Fibroblast of gingiva (primary cell): ENCODE measurements around the gene INSC.

ENCODE experiments used
- DNase-seq: peaks from one replicate; pipeline ENCODE4 v3.0.0-alpha.2; 2011; ENCODE audit warnings: low read depth

The INSC gene

GRCh38 chr11:15185021-15185420, 70.3 kb downstream of the INSC start:
- no peak for DNase-seq

GRCh38 chr11:15186146-15186545, 71.4 kb downstream of the INSC start:
- DNase-seq: no peak

GRCh38 chr11:15189189-15189588, 74.5 kb downstream of the INSC start:
- DNase-seq: no peak

- peak; percentile 48 for DNase-seq
Observed at GRCh38 chr11:15189641-15190365, 75.1 kb downstream of the INSC start.

- no peak for DNase-seq
Observed at GRCh38 chr11:15190611-15191010, 75.9 kb downstream of the INSC start.

- no peak for DNase-seq
Observed at GRCh38 chr11:15192005-15192556, 77.4 kb downstream of the INSC start.

- DNase-seq: peak; percentile 34
Observed at GRCh38 chr11:15194671-15195415, 80.1 kb downstream of the INSC start.

GRCh38 chr11:15195454-15196200, 80.9 kb downstream of the INSC start:
- DNase-seq: no peak

- no peak for DNase-seq
Observed at GRCh38 chr11:15196704-15197103, 82.0 kb downstream of the INSC start.

GRCh38 chr11:15197696-15198095, 83.0 kb downstream of the INSC start:
- no peak for DNase-seq

- no peak for DNase-seq
Observed at GRCh38 chr11:15198284-15198683, 83.6 kb downstream of the INSC start.

GRCh38 chr11:15199693-15200092, 85.0 kb downstream of the INSC start:
- peak; percentile 79 for DNase-seq

GRCh38 chr11:15200696-15201095, 86.0 kb downstream of the INSC start:
- DNase-seq: no peak

GRCh38 chr11:15201586-15201985, 86.9 kb downstream of the INSC start:
- DNase-seq: no peak

- no peak for DNase-seq
Observed at GRCh38 chr11:15202626-15203025, 87.9 kb downstream of the INSC start.

GRCh38 chr11:15204711-15205110, 90.0 kb downstream of the INSC start:
- no peak for DNase-seq

GRCh38 chr11:15206791-15207190, 92.1 kb downstream of the INSC start:
- peak; percentile 18 for DNase-seq

- peak; percentile 56 for DNase-seq
Observed at GRCh38 chr11:15208378-15209222, 93.9 kb downstream of the INSC start.

- DNase-seq: no peak
Observed at GRCh38 chr11:15212876-15213275, 98.2 kb downstream of the INSC start.

GRCh38 chr11:15213471-15214231, 98.9 kb downstream of the INSC start:
- DNase-seq: no peak

GRCh38 chr11:15215005-15215404, 100.3 kb downstream of the INSC start:
- DNase-seq: no peak
